ENCODE results near the gene MAP3K7.
A peak's percentile ranks its signal among the peaks of the same experiment; 100 is the strongest.

MAP3K7 gene

DNA sequence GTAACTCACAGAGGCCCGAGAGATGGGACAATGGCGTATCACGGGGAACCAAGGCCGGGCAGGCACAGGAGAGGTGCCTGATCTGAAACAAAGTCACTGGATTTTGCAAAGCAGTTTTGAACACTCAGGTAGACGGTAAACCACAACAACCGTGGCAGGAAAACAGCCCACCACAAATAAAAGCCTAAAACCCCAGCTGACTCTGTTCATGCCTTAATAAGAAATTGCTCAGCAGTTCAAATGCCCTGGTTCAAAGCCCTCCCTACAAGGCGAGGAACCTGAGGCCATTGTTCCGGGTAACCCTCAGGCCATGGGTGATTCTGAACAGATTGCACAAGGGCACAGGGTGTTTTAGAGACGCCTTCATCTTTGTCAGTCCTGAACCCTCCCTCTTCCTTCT, 114.2 kb downstream of the MAP3K7 start:
- peak overlapping the region; percentile 67 for H3K4me3 Mint-ChIP-seq
- peaks cover 5% of the 10 kb centered on the region for H3K27me3 Mint-ChIP-seq (ENCODE audit: low read depth)
- H3K4me1 Mint-ChIP-seq (ENCODE audit: low read depth) = peaks cover 80% of the 10 kb centered on the region
- H3K9me3 Mint-ChIP-seq = no peaks in the 10 kb centered on the region
- peaks cover 8% of the 10 kb centered on the region for H3K36me3 Mint-ChIP-seq (ENCODE audit: low read depth)
- H3K27ac Mint-ChIP-seq = peak overlapping the region; percentile 93

GRCh38 chr6:90471263-90471662, 115.6 kb downstream of the MAP3K7 start:
- Mint-ChIP-seq H3K4me3 (peak overlapping the region; percentile 22), H3K4me1 (ENCODE audit: low read depth) (peaks cover 76% of the 10 kb centered on the region), H3K27ac (peak overlapping the region; percentile 32), H3K36me3 (ENCODE audit: low read depth) (peaks cover 8% of the 10 kb centered on the region), H3K27me3 (ENCODE audit: low read depth) (peaks cover 5% of the 10 kb centered on the region), H3K9me3 (no peaks in the 10 kb centered on the region)

GRCh38 chr6:90469906-90470305, 117.0 kb downstream of the MAP3K7 start:
- no peaks in the 10 kb centered on the region for H3K9me3 Mint-ChIP-seq
- H3K27me3 Mint-ChIP-seq (ENCODE audit: low read depth) = peaks cover 5% of the 10 kb centered on the region
- H3K36me3 Mint-ChIP-seq (ENCODE audit: low read depth) = peaks cover 8% of the 10 kb centered on the region
- no peak overlapping the region for H3K4me3 Mint-ChIP-seq
- peaks cover 78% of the 10 kb centered on the region for H3K4me1 Mint-ChIP-seq (ENCODE audit: low read depth)
- peak overlapping the region; percentile 23 for H3K27ac Mint-ChIP-seq

DNA sequence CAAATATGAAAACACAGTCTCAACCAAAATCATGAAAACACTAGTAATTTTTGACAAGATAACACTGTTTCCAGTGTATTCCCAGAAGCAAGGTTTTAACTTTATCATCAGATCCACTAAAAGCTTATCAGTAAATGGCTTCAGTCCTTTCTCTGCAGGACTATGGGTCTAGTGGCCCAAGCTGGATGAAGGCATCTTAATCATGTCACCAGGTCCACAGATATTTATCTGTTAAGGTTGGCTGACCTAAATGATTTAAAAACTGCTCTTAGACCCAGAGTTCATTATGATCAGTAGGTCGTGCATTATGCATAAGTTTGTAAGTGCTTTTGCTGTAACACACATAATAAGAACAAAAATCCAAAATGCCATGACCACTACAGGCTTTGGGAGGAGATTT, 118.0 kb downstream of the MAP3K7 start:
- H3K9me3 Mint-ChIP-seq = no peaks in the 10 kb centered on the region
- no peak overlapping the region for H3K27ac Mint-ChIP-seq
- no peak overlapping the region for H3K4me3 Mint-ChIP-seq
- peaks cover 9% of the 10 kb centered on the region for H3K36me3 Mint-ChIP-seq (ENCODE audit: low read depth)
- peaks cover 5% of the 10 kb centered on the region for H3K27me3 Mint-ChIP-seq (ENCODE audit: low read depth)
- H3K4me1 Mint-ChIP-seq (ENCODE audit: low read depth) = peaks cover 77% of the 10 kb centered on the region

DNA sequence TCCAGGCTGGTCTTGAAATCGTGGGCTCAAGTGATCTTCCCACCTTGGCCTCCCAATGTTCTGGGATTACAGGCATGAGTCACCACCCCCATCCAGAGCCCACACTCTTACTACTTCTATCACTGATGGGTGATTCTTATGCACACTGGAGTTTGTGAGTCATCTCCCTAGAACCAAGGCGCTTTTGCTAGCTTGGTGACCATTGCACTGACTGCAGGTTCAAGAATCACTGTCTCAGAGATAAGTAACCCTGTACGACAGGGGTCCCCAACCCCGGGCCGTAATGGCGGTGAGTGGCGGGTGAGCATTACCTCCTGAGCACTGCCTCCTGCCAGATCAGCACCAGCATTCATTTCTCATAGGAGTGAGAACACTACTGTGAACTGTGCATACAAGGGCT, 118.8 kb downstream of the MAP3K7 start:
- H3K4me3 Mint-ChIP-seq = no peak overlapping the region
- H3K27ac Mint-ChIP-seq = no peak overlapping the region
- no peaks in the 10 kb centered on the region for H3K9me3 Mint-ChIP-seq

GRCh38 chr6:90467546-90467945, 119.3 kb downstream of the MAP3K7 start:
- peaks cover 77% of the 10 kb centered on the region for H3K4me1 Mint-ChIP-seq (ENCODE audit: low read depth)
- H3K4me3 Mint-ChIP-seq = no peak overlapping the region
- no peak overlapping the region for H3K27ac Mint-ChIP-seq
- H3K36me3 Mint-ChIP-seq (ENCODE audit: low read depth) = peaks cover 9% of the 10 kb centered on the region
- no peaks in the 10 kb centered on the region for H3K9me3 Mint-ChIP-seq
- H3K27me3 Mint-ChIP-seq (ENCODE audit: low read depth) = peaks cover 5% of the 10 kb centered on the region

More for the DNA sequence above, 118.8 kb downstream of the MAP3K7 start:
- Mint-ChIP-seq H3K4me1 (ENCODE audit: low read depth) (peaks cover 78% of the 10 kb centered on the region), H3K36me3 (ENCODE audit: low read depth) (peaks cover 9% of the 10 kb centered on the region), H3K27me3 (ENCODE audit: low read depth) (peaks cover 5% of the 10 kb centered on the region)

DNA sequence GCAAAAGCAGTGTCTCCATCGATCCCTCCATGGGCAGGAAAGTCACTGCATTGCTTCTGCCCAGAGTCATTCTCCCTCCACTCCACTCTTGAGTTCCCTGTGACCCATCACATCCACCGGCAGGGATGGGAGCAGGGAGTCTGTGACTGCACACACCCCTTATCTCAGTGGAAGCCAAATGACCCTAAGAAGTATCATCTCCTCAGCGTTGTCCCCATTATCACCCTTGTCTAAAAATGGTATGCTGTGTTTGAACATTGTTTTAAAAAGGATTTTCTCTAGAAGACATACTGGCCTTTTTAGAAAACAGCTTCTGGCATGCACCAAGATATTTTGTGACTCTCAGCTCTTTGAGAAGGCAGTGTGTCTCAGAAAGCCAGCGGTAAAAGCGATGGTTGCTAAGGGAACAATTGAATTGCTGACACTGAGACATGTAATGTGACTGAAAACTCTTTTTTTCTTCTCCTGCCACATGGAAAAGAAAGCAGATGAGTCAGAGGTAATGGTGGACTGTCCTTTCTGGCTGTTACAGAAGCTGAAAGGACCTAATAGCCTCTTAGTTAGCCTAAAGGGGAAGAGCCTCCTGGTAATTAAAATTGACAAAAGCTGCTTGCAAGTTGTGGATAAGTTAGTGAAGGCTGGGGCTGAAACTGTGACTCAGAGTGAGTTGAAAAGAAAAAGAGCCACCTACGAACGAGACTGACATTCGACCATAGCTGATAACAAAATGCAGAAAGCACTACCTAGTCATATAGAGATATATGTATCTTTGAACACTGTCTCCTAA, 120.5 kb downstream of the MAP3K7 start:
- Mint-ChIP-seq H3K9me3 (no peaks in the 10 kb centered on the region), H3K4me1 (ENCODE audit: low read depth) (peaks cover 71% of the 10 kb centered on the region), H3K4me3 (peak overlapping the region; percentile 18), H3K27ac (peak overlapping the region; percentile 75), H3K36me3 (ENCODE audit: low read depth) (peaks cover 9% of the 10 kb centered on the region), H3K27me3 (ENCODE audit: low read depth) (peaks cover 5% of the 10 kb centered on the region)

GRCh38 chr6:90465686-90466085, 121.2 kb downstream of the MAP3K7 start:
- peaks cover 4% of the 10 kb centered on the region for H3K27me3 Mint-ChIP-seq (ENCODE audit: low read depth)
- H3K9me3 Mint-ChIP-seq = no peaks in the 10 kb centered on the region
- peaks cover 70% of the 10 kb centered on the region for H3K4me1 Mint-ChIP-seq (ENCODE audit: low read depth)
- H3K4me3 Mint-ChIP-seq = no peak overlapping the region
- H3K27ac Mint-ChIP-seq = peak overlapping the region; percentile 75
- H3K36me3 Mint-ChIP-seq (ENCODE audit: low read depth) = peaks cover 5% of the 10 kb centered on the region

- H3K4me1 Mint-ChIP-seq (ENCODE audit: low read depth) = peaks cover 71% of the 10 kb centered on the region
- peak overlapping the region; percentile 91 for H3K27ac Mint-ChIP-seq
- peak overlapping the region; percentile 53 for H3K4me3 Mint-ChIP-seq
Measured at GRCh38 chr6:90464507-90464906, 122.4 kb downstream of the MAP3K7 start.

GRCh38 chr6:90463874-90464273, 123.0 kb downstream of the MAP3K7 start:
- Mint-ChIP-seq H3K36me3 (ENCODE audit: low read depth) (peaks cover 4% of the 10 kb centered on the region), H3K9me3 (no peaks in the 10 kb centered on the region), H3K4me1 (ENCODE audit: low read depth) (peaks cover 75% of the 10 kb centered on the region), H3K27me3 (ENCODE audit: low read depth) (no peaks in the 10 kb centered on the region), H3K4me3 (peak overlapping the region; percentile 74), H3K27ac (peak overlapping the region; percentile 91)

More at GRCh38 chr6:90464507-90464906, 122.4 kb downstream of the MAP3K7 start:
- H3K27me3 Mint-ChIP-seq (ENCODE audit: low read depth) = no peaks in the 10 kb centered on the region
- H3K36me3 Mint-ChIP-seq (ENCODE audit: low read depth) = peaks cover 4% of the 10 kb centered on the region
- no peaks in the 10 kb centered on the region for H3K9me3 Mint-ChIP-seq

All from T-helper 1 cell treated with Interleukin-12 subunit alpha and Interleukin-12 subunit beta and Interleukin-4 antibody, amounts not matched to agents 30 μg/mL and 1 μg/mL, for 36 hours (primary cell).